ENCODE data around the gene CEL.

DNA sequence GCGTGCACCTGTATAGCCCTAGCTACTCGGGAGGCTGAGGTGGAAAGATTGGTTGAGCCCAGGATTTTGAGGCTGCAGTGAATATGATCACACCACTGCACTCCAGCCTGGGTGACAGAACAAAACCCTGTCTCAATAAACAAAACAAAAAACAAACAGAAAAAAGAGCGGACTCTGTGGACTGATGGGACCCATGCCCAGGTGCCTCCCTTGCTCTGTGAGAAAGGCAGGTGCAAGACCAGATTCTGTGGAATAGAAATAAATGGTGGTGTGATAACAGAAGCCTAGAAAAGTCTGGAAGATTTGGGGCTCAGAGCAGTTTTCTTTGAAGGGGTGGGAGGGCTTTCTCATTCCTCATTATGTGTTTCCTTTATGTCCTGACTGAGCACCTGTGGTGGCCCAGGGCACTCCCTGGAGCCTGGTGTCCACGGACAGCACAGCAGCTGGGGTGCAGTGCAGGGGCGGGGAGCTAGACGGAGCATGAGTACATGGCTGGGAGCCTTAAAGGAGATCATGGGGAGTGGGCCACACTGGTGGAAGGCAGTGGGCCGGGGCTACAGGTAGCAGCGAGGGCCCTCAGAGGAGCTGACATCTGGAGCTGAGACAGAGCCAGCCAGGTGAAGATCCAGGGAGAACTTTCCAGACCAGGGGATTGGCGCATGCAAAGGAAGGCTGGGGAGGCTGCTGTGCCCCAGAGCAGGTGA lies 15.4 kb upstream of the CEL start:
- TF ChIP-seq POLR2A (IDR thresholded peaks at IDR 0.05), result no peak
- TF ChIP-seq, protein P1, sequence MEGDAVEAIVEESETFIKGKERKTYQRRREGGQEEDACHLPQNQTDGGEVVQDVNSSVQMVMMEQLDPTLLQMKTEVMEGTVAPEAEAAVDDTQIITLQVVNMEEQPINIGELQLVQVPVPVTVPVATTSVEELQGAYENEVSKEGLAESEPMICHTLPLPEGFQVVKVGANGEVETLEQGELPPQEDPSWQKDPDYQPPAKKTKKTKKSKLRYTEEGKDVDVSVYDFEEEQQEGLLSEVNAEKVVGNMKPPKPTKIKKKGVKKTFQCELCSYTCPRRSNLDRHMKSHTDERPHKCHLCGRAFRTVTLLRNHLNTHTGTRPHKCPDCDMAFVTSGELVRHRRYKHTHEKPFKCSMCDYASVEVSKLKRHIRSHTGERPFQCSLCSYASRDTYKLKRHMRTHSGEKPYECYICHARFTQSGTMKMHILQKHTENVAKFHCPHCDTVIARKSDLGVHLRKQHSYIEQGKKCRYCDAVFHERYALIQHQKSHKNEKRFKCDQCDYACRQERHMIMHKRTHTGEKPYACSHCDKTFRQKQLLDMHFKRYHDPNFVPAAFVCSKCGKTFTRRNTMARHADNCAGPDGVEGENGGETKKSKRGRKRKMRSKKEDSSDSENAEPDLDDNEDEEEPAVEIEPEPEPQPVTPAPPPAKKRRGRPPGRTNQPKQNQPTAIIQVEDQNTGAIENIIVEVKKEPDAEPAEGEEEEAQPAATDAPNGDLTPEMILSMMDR (IDR thresholded peaks at IDR 0.05), result no peak
